HG03064 (cell line): ENCODE measurements around the gene CKLF.
"Not testable (repeated sequence)": the region's sequence is repeated elsewhere in the genome, so short reads cannot be mapped to it uniquely, and the experiment has no call there.

Source experiments
- ATAC-seq: cut with Tn5 transposase; IDR thresholded peaks from one replicate; pipeline ENCODE4 v1.9.1; 2021; ENCODE audit warnings: low read depth; ENCODE audit not compliant: unreplicated experiment

The CKLF gene, protein sequence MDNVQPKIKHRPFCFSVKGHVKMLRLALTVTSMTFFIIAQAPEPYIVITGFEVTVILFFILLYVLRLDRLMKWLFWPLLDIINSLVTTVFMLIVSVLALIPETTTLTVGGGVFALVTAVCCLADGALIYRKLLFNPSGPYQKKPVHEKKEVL

DNA sequence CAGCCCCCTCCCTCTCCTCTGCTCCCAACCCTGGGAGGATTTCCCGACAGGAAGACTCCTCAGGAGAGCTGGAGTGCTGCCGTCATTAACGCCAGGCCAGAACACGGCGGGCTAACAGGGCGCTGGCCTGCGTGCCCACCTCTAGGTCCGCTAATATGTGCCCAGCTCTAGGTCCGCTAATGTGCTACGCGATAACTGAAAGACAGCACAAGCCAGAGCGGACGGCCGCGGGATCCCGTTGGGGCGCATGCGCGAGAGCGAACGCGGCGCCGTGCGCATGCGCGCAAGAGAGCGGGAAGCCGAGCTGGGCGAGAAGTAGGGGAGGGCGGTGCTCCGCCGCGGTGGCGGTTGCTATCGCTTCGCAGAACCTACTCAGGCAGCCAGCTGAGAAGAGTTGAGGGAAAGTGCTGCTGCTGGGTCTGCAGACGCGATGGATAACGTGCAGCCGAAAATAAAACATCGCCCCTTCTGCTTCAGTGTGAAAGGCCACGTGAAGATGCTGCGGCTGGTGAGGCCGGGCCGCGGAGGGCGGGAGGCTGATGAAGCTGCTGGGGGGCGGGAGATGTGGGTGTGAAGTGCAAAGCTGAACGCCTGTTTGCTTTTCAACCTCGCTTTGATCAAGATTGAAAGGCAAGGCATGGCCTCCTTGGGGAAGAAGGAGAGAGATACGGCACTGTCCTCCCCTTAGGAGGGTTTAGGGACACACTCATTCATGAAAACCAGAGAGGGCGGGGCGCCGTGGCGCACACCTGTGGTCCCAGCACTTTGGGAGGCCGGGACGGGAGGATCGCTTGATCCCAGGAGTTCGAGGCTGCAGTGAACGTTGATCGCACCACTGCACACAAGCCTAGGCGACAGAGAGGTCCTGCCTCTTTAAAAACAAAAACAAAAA is at the start of gene CKLF:
Gene CKLF (plus strand): TSS at position 291 of the 892 bp plus-strand sequence. CDS start 140 bp downstream, at position 431.
- peak; percentile 55 for ATAC-seq

DNA sequence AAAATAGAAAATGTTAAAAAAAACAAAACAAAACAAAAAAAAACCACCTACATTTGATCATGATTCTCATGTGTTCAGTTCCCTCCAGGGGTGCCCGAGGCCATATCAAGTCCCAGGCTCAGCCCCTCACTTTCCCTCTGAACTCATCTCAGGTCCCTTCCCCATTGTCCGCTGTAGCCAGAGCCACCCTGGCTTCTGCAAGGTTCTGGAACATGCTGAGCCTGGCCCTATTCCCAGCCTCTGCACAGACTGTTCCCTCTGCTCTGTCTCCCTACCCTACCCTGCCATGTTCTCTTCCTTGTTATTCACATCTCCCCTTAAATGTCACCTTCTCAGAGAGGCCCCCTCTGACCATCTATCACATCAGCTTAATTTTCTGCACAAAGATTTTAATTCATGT is 49.3 kb upstream of the CKLF start:
- no peak for ATAC-seq

DNA sequence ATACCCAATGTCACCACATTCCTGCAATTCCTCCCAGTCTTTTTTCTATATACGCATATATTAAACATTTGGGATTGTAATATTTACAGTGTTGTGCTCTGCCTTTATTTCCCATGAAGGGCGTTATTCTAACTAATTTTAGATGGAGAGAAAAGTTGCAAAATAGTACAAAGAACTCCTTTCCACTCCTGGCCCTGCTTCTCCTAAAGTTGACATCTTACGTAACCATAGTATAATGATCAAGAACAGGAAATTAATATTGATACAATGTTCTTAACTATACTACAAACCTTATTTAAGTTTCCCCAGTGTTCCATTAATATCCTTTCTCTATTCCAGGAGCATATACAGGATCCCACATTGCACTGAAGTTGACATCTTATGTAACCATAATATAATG is 48.8 kb upstream of the CKLF start:
- no peak for ATAC-seq

DNA sequence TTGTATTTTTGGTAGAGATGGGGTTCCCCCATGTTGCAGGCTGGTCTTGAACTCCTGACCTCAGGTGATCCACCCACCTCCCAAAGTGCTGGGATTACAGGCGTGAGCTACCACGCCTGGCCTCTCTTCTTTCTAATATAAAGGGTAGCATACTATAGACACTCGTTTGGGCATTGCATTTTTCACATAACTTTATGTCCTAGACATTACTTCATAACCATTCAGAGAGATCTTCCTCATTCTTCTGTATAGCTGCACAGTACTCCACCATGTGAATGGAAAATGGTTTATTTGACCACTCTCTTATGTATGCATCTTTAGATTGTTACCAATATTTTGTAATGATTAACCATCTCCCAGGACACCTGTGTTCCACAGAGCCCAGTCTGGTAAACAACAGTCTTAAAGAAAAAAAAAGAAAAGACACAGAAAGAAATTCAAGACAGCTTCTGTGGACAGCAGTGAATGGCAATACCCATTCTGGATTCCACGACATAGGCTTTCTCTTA is 44.6 kb upstream of the CKLF start:
- no peak for ATAC-seq

DNA sequence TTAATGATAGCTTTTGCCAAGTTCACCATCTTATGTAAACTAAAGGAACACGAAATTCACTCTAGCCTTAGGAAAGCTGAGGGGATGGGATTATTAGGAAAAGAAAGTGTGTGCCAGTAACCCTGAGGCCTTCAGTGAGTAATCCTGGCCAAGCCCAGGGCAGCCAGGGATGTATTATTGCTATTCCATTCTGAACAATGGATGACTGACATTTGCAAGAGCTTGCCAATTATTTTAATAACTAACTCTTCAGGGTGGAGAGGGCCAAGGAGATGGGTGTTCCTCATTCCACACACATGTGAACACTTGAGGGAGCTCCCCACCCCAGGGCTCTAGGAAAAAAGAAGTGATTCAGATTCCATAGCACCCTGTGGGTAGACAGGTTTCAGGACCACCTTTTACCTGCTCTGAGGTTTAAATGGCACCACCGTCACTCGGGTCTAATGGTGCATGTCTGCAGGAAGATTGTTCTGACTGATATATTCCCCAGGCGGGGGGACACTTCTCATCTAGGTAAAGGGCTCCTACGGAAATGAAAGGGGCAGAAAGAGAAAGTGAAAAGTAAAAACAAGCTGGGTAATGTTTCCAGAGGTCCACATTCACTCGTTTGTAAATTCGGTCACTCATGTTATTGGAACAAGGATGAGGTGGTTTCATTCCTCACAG is 44.0 kb upstream of the CKLF start:
- no peak for ATAC-seq

DNA sequence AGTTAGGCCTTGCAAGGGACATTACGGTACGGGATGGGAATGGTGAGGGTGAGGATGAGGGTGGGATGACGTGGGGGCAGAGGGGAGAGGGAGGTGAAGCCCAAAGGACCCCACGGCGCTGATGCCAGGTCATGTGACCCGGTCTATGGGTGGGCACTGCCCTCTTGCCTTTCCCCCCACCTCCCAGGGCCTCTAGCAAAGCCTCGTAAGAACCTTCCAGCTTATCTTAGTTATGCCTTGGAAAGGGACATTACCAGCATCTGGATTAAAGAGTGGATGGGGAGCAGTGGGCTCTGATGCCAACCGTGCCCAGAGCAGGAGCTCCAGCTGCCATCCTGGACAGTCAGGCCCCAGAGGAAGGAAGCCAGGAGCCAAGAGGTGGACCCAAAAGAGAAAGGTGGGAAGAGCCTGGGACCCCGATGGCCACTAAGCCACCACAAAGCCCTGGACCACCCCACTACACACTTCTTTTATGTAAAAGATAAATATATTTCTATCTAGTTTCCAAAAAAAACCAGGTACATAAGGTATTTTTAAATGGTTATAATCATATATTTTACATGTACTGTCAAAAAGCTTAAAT is 43.4 kb upstream of the CKLF start:
- ATAC-seq: no peak

DNA sequence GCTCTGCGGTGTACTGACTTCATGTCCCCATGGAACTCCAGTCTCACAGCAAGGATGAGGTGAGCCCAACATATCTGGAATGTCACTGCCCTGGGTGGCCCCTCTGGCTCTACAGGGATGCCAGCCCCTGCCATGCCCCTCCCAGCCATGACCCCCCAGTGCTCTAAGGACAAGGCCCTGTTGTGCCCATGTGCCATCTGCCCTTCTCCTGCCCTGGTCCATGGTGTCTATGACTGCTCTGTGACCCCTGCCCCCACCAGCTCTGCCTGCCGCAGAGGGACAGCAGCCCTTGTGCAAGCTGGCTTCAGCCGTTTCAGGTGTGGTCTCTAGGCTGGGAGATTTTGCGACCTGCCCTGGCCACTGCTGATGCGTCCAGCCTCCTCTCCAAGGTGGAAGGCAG is 42.8 kb upstream of the CKLF start:
- ATAC-seq: no peak

DNA sequence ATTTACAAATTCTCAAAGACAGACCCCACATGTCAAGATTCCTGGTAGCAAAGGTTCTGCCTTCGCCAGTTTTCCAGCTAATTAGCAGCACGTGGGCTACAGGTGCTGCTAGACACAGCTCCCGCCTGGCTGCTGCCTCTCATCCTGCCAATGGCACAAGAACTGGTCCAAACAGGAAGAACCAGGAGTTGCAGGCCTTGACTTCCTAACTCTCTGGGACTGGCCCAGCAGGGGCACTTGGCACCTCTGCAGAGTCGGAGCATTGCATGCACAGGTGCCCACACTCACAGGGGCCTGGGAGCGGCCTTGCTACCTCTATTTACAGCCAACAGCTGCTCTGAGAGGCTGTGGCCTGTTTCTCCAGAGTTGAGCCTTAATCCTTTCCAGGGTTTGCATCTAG is 42.1 kb upstream of the CKLF start:
- ATAC-seq: no peak

DNA sequence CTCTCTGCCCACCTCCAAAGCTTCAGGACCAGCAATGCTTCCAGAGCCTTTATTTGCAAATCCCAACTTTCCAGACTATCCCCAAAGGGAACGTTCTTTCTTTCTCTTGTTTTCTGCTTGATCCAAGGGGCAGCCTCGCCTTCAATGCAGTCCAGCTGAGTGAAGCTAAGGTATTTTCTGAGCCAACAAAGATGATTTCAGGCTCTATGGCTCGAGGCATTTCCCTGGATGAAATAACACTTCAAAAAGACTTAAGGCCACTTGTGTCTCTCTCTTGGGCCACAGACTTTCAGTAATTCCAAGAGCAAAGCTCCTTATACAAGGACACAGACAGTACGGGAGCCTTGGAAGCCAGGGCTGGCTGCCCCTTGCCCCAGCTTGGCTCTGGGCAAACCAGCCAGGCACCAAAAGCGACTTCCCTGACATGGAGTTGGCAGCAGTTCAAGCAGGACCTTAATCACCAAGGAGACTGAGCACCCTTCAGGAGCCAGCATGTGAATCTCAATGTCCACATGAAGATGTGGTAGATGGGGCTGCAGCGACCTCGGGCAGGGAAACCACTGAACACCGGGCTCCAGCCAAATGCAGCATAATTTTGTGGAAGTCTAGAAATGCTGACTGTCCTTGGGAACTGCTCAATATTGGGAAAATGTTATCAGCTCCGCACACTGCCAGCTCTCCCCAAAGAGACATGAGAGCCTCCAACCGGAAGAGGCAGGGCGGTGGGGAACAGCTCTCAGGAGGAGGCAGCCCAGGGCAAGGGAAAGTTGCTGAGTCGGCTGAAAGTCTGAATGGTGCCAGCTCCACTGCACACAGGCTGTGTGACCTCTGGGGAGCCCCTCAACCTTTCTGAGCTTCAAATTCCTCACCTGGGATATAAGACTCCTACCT is 41.4 kb upstream of the CKLF start:
- ATAC-seq: no peak

DNA sequence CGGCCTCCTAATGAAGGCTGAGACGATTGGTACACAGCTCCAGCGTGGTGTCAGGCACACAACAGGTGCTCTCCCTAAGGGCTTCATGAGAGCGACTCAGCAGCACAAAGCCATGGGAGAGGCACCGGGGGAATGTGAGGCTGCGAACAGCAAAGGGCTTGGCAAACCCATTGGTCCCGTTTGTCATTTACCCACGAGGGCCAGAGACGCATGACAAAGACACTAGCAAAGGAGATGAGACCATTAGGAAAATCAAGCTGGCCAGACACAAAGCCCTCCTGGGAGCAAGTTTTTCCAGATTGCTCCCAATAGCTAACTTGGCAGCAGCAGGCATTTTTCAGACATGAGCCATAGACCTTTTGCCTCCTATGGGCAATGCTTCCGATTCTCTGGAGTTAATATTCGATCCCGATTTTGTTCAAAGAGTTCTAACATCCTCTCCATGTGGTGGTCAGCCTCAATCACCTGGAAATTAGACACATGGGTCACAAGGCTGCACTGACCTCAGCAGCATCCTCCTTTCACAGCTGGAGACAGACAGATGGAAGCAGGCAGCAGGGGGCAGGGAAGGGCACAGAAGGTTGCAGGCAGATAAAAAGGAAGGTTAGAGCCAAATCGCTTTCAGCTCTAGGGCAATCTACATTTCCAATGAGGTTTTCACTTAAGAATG is 40.6 kb upstream of the CKLF start:
- ATAC-seq: no peak

DNA sequence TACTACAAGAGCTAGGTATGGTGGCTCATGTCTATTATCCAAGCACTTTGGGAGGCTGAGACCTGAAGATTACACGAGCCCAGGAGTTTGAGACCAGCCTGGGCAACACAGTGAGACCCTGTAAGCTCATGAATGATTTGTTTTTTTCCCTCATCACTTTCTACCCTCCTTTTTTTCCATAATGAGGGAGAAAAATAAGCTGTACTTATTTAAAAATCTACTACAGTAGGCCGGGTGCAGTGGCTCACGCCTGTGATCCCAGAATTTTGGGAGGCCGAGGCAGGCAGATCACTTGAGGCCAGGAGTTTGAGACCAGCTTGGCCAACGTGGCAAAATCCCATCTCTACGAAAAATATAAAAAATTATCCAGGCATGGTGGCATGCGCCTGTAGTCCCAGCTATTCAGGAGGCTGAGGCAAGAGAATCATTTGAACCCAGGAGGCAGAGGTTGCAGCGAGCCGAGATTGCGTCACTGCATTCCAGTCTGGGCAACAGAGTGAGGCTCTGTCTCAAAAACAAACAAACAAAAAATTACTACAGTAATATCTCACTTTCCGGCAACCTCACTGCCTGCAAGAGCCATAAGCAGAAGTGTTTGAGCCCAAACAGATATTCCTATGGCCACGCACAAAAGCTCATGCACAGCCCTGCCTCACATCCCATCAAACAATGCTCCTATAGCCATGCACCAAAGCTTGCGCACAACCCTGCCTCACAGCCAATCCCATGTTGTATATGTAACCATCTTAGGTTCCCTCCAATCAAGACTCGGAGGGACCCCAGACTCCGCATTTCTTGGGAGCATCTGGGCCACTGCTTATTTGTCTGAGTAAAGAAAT is 39.9 kb upstream of the CKLF start:
- no peak for ATAC-seq

DNA sequence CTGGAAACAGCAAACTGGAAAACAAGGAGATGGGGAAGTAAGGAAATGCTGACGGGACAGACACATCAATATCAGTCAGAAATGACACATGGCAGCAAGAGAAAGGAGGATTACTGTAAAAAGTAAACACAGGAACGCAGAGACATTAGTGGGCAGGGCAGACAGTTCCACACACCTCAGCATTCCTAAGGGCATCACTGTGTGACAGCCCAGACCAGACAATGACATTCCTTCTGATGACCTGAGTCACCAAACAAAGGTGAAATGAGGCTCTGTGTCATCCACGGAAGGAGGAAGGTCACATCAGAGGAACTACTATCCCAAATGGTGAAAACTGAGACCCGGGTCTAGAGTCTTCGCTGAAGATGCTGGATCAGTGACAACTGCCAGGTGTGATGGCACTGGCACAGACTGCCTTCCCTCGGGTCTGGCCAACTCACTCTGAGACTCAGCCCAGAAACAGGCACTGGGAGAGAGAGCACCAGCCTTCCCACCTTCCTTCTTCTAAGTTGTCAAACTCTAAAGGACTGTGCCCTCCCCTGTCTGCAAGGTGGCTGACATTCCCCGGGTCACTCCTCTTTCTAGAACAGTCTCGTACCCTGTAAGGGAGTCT is 39.2 kb upstream of the CKLF start:
- no peak for ATAC-seq

DNA sequence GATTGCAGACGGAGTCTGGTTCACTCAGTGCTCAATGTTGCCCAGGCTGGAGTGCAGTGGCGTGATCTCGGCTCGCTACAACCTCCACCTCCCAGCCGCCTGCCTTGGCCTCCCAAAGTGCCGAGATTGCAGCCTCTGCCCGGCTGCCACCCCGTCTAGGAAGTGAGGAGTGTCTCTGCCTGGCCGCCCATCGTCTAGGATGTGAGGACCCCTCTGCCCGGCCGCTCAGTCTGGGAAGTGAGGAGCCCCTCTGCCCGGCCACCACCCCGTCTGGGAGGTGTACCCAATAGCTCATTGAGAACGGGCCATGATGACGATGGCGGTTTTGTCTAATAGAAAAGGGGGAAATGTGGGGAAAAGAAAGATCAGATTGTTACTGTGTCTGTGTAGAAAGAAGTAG is 38.0 kb upstream of the CKLF start:
- ATAC-seq: not testable (repeated sequence)

DNA sequence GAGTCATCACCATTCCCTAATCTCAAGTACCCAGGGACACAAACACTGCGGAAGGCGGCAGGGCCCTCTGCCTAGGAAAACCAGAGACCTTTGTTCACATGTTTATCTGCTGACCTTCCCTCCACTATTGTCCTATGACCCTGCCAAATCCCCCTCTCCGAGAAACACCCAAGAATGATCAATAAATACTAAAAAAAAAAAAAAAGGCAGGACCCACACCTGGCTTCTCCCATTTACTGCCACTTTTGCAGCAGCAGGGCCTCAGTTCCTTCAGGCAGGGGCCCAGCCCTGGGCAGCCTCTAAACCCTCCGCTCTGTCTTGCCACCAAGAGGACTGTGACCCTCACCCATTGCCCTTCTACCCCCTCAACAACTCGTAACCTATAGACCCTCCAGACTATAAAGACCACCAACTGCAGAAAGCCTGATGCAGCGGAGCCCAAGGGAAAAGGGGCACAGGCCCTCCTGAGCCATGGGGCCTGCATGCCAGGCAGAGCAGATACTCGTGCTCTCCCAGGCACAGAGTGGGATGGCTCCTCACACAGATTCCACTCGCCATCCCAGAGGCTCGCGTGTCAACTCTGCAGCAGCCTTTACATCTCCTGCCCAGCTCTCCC is 37.3 kb upstream of the CKLF start:
- ATAC-seq: not testable (repeated sequence)

DNA sequence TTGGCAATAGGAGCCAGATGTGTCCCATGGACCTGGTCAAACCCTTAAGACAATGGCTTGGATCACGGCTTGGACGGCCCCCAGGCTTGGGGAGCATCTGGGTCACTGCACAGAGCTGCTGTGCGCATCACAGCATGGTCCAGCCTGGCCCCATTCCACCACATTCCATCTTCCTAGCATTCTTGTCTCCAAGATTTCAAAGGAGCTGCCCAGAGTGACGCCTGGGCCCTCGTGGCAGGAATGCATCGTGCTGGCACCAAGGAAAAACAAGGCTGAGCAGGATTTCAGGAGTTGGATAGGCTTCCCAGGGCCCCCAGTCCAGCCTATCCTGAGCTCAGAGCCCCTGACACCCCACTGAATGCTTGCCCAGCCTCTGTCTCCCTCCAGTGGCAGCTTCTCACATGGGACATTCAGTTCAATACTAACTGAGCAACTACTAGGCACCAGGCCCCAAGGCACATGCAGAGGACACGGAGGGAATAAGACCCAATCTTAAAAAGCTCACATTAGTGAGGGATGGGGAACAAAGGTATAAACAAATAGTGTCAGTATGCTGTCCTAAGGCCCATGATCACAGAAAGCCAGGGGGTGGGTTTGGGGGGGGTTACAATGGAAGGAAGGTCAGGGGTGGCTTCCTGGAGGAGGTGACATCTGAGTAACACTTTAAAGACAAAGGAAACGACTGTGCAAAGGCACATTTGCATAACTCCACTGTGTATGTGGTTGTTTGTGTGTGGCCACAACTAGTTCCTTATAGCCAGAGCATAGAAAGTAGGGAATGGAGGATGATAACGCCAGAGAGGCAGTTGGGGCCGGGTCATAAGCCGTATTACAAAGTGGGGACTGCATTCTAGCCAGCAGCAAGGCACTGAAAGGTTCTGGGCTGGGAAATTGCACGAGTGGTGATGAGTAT is 36.5 kb upstream of the CKLF start:
- no peak for ATAC-seq

DNA sequence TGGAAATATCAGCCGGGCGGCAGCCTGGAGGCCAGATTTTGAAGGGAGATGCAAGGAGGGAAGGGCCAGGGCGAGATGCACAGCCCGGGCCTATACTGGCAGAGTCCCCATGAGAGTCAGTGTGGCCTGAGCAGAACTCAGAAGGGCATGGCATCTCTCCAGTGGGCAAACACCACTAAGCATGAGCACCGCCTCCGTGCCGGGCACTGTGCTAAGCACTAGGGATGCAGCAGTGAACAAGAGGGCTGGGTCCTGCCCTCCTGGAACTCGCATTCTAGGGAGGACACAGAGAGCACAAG is 35.9 kb upstream of the CKLF start:
- ATAC-seq: peak; percentile 26
